Stomach (tissue), 19 donors: ENCODE data around the gene DCAF10. TPM values are rescaled to one million over a fixed set of nuclear protein-coding genes. Genes with fewer than 3 reads are reported as not detected.
"Not testable (repeated sequence)": the region's sequence is repeated elsewhere in the genome, so short reads cannot be mapped to it uniquely, and the experiment has no call there.

Experiments
- DNase-seq, 2 donors: peaks; one replicate each; pipeline versions ENCODE4 v3.0.0 to v3.0.0-alpha.2; 2013 to 2019
- H3K27ac ChIP-seq, 5 donors: fragments of 200-600 bp in 4 of 5; sonication (generic) in 4 of 5; one replicate each; pipeline ENCODE4 v1.5.1; 2013 to 2019; ENCODE audit warnings: mild to moderate bottlenecking in 1 of 5, moderate library complexity in 1 of 5
- H3K27me3 ChIP-seq, 3 donors: fragments of 200-600 bp; sonication (generic); one replicate each; pipeline ENCODE4 v1.5.1; 2017 to 2019; ENCODE audit warnings: mixed run types in 1 of 3
- H3K36me3 ChIP-seq, 4 donors: fragments of 200-600 bp; sonication (generic); 1 replicate in 3 of 4; 2 replicates in 1 of 4; pipeline ENCODE4 v1.5.1; 2016 to 2019
- H3K4me1 ChIP-seq, 4 donors: fragments of 200-600 bp; sonication (generic); one replicate each; pipeline ENCODE4 v1.5.1; 2016 to 2019
- H3K4me3 ChIP-seq, 4 donors: fragments of 200-600 bp; sonication (generic) in 3 of 4; one replicate each; pipeline ENCODE4 v1.5.1; 2016 to 2019; ENCODE audit warnings: mild to moderate bottlenecking in 1 of 4
- H3K9me3 ChIP-seq, 4 donors: fragments of 200-600 bp; sonication (generic); one replicate each; pipeline ENCODE4 v1.5.1; 2016 to 2019
- EP300 ChIP-seq: sonication (generic); formaldehyde crosslinking; IDR thresholded peaks from one replicate; pipeline ENCODE4 v1.6.1; 2017; ENCODE audit warnings: antibody characterized with exemption
- POLR2A ChIP-seq, 4 donors: fragments of 450-650 bp; IDR thresholded peaks; one replicate each; pipeline ENCODE4 v1.6.1; 2016; ENCODE audit warnings: antibody characterized with exemption in 4 of 4, control low read depth in 2 of 4, mild to moderate bottlenecking in 1 of 4, moderate library complexity in 1 of 4
- POLR2AphosphoS5 ChIP-seq, 3 donors: sonication (generic); formaldehyde crosslinking; IDR thresholded peaks; one replicate each; pipeline ENCODE4 v1.6.1; 2016; ENCODE audit warnings: antibody characterized with exemption in 3 of 3
- WGBS, 5 donors: extraction: QIAGEN DNeasy Blood & Tissue Kit in 3 of 5; methylation state at CpG; one replicate each; pipeline versions ENCODE4 v1.1.5 to v1.1.7; 2013 to 2018; 5-methylcytosine and 5-hydroxymethylcytosine counted together
- intact Hi-C: fragments of 100-400 bp; cut with DNase I; formaldehyde crosslinking; loops from one replicate; pipeline ENCODE4 v1.15.1; 2023; ENCODE audit warnings: low total_unique reads
- long read RNA-seq, 10 donors: transcript quantifications; one replicate each; lab custom pipeline, GENCODE V29; 2026
- polyA plus RNA-seq, 3 donors: library from polyadenylated mRNA; stranded (reverse); fragments of 200-250 nt; gene quantifications; one replicate each; pipeline ENCODE4 v1.2.3, GENCODE V29; 2013
- total RNA-seq, 5 donors: library from RNA; depleted of rRNA; stranded (reverse); fragments of >200 nt; gene quantifications; one replicate each; pipeline versions ENCODE4 v1.1.0 to v1.2.3, GENCODE V29; 2014 to 2016
- TF ChIP-seq, protein P1 (sequence below), 7 experiments: fragments of 450-650 bp in 4 of 7; fragments of 200-600 bp in 3 of 7; sonication (generic) in 3 of 7; IDR thresholded peaks; one replicate each; pipeline ENCODE4 v1.5.1; 2016 to 2019; ENCODE audit warnings: antibody characterized with exemption in 7 of 7, control low read depth in 2 of 7, mild to moderate bottlenecking in 1 of 7
- donor health status: healthy with polysubstance abuse.
- donor health status: Bipolar disorder and iron deficiency.
- donor health status: healthy.

Gene DCAF10, protein sequence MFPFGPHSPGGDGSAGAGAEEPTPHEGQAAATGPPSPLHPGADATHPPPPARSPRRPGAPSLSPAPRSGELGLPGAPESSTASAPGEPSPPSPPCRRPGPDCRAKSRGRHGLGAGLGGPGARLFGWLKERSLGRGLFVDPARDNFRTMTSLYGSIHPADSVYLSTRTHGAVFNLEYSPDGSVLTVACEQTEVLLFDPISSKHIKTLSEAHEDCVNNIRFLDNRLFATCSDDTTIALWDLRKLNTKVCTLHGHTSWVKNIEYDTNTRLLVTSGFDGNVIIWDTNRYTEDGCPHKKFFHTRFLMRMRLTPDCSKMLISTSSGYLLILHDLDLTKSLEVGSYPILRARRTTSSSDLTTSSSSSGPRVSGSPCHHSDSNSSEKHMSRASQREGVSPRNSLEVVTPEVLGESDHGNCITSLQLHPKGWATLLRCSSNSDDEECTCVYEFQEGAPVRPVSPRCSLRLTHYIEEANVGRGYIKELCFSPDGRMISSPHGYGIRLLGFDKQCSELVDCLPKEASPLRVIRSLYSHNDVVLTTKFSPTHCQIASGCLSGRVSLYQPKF
- 10 to 100 TPM; 17.4 to 39.7 (median 29.6) TPM for total RNA-seq
- 1 to 10 TPM; 5.9 to 9.9 (median 6.8) TPM for polyA plus RNA-seq
- long read RNA-seq, donor 1, result 0 reads
- long read RNA-seq, donor 2, partial matches to known transcripts, result 0 of 1 reads
- long read RNA-seq, donor 2, other reads (novel, unspliced or antisense), result 0 of 1 reads
- long read RNA-seq, donor 3, partial matches to known transcripts, result 10 of 10 reads
- long read RNA-seq, donor 3, other reads (novel, unspliced or antisense), result 0 of 10 reads
- long read RNA-seq, donor 4, result 0 reads
- long read RNA-seq, donor 5, partial matches to known transcripts, result 0 of 1 reads
- long read RNA-seq, donor 5, other reads (novel, unspliced or antisense), result 0 of 1 reads
- long read RNA-seq, donor 6, partial matches to known transcripts, result 0 of 3 reads
- long read RNA-seq, donor 6, other reads (novel, unspliced or antisense), result 0 of 3 reads
- long read RNA-seq, donor 7, partial matches to known transcripts, result 10 of 12 reads
- long read RNA-seq, donor 7, other reads (novel, unspliced or antisense), result 0 of 12 reads
- long read RNA-seq, donor 8, partial matches to known transcripts, result 0 of 2 reads
- long read RNA-seq, donor 8, other reads (novel, unspliced or antisense), result 0 of 2 reads
- long read RNA-seq, donor 9, partial matches to known transcripts, result 0 of 1 reads
- long read RNA-seq, donor 9, other reads (novel, unspliced or antisense), result 0 of 1 reads
- long read RNA-seq, donor 10, partial matches to known transcripts, result 0 of 1 reads
- long read RNA-seq, donor 10, other reads (novel, unspliced or antisense), result 0 of 1 reads

DNA sequence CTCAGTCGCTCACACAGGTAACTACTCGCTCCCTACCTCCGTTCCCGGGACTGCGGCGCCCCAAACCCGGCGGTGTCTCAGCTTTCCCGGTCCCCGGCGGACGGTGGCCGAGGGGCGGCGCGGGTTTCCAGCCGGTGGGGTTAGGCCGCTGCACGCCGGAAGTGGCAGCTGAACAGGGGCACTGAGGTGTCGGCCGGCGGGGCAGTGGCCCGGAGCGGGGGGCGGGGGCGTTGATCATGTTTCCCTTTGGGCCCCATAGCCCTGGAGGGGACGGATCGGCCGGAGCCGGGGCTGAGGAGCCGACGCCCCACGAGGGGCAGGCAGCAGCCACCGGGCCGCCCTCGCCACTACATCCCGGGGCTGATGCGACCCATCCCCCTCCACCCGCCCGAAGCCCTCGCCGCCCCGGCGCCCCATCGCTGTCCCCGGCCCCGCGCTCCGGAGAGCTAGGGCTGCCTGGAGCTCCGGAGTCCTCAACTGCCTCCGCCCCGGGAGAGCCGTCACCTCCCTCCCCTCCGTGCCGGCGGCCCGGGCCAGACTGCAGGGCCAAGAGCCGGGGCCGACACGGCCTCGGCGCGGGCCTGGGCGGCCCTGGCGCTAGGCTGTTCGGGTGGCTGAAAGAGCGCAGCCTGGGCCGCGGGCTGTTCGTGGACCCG lies at the start of gene DCAF10:
Gene DCAF10 (plus strand): TSS at position 167 of the 656 bp plus-strand sequence. CDS start 70 bp downstream, at position 237.
- TF ChIP-seq POLR2AphosphoS5 (IDR thresholded peaks at IDR 0.05) (peak; percentile 71 to 97 (median 82)), EP300 (no peak), POLR2A (IDR thresholded peaks at IDR 0.05) (peak in 1 of 4 donors; percentile 50)
- TF ChIP-seq, protein P1, sequence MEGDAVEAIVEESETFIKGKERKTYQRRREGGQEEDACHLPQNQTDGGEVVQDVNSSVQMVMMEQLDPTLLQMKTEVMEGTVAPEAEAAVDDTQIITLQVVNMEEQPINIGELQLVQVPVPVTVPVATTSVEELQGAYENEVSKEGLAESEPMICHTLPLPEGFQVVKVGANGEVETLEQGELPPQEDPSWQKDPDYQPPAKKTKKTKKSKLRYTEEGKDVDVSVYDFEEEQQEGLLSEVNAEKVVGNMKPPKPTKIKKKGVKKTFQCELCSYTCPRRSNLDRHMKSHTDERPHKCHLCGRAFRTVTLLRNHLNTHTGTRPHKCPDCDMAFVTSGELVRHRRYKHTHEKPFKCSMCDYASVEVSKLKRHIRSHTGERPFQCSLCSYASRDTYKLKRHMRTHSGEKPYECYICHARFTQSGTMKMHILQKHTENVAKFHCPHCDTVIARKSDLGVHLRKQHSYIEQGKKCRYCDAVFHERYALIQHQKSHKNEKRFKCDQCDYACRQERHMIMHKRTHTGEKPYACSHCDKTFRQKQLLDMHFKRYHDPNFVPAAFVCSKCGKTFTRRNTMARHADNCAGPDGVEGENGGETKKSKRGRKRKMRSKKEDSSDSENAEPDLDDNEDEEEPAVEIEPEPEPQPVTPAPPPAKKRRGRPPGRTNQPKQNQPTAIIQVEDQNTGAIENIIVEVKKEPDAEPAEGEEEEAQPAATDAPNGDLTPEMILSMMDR (IDR thresholded peaks at IDR 0.05), result peak in 1 of 7 experiments; percentile 20
- Histone ChIP-seq H3K4me3 (peak within 1 kb of the TSS; percentile 90 to 98 (median 96)), H3K36me3 (peaks cover 0 to 3% (median 0%) of the 10 kb centered on the region in 4 donors), H3K4me1 (peaks cover 14 to 50% (median 37%) of the 10 kb centered on the region in 4 donors), H3K9me3 (no peaks in the 10 kb centered on the region), H3K27ac (peak within 1 kb of the TSS; percentile 89 to 96 (median 91)), H3K27me3 (no peaks in the 10 kb centered on the region)
- peak; percentile 90 to 95 for DNase-seq
- intact Hi-C loops, result no loop called here
- WGBS, 5 donors, result 0 to 2% (median 0%) methylated on average over 1 to 71 of the region's 72 CpGs

DNA sequence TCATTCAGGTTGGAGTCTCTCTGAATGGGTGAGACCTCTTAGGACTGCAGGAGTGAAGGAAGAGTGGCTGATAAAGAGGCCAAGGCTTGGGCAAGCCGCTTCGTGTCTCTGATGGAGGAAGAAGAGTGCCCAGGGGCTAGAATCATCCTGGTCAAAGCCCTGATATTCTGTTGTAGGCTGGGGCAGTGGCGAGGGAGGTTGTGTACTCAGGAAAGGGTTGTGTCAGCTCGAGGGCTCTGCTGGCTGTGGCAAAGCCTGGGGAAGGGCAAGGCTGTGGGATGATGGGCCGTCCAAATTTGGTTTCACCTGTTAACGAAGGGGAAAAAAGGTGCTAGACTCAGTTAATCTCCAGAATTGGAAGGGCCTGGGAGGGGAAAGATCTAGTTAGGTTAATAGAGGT lies 49.4 kb upstream of the DCAF10 start:
- TF ChIP-seq POLR2A (IDR thresholded peaks at IDR 0.05) (no peak), EP300 (no peak), POLR2AphosphoS5 (IDR thresholded peaks at IDR 0.05) (no peak)
- TF ChIP-seq, protein P1 (IDR thresholded peaks at IDR 0.05), result no peak
- Histone ChIP-seq H3K27ac (no peak overlapping the region), H3K4me3 (no peak overlapping the region), H3K4me1 (peaks cover 14 to 28% (median 25%) of the 10 kb centered on the region in 4 donors), H3K36me3 (no peaks in the 10 kb centered on the region), H3K27me3 (no peaks in the 10 kb centered on the region), H3K9me3 (no peaks in the 10 kb centered on the region)
- intact Hi-C loops, result no loop called here
- no peak for DNase-seq
- 61 to 67% (median 66%) methylated on average over 6 of the region's 6 CpGs for WGBS, 5 donors

DNA sequence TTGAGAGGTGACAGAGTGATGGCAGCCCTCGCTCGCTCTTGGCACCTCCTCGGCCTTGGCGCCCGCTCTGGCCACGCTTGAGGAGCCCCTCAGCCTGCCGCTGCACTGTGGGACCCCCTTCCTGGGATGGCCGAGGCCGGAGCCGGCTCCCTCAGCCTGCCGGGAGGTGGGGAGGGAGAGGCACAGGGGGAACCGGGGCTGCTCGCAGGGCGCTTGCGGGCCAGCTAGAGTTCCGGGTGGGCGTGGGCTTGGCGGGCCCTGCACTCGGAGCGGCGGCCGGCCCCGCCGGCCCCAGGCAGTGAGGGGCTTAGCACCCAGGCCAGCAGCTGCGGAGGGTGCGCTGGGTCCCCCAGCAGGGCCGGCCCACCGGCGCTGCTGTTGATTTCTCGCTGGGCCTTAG lies 48.9 kb upstream of the DCAF10 start:
- H3K27ac ChIP-seq, DNase-seq, H3K27me3 ChIP-seq, H3K4me3 ChIP-seq, H3K9me3 ChIP-seq, intact Hi-C loops, H3K36me3 ChIP-seq: not testable (repeated sequence)
- H3K4me1 ChIP-seq, result peaks cover 14 to 32% (median 26%) of the 10 kb centered on the region in 4 donors
- WGBS, 5 donors, result 87 to 95% (median 91%) methylated on average over 18 to 28 of the region's 30 CpGs

DNA sequence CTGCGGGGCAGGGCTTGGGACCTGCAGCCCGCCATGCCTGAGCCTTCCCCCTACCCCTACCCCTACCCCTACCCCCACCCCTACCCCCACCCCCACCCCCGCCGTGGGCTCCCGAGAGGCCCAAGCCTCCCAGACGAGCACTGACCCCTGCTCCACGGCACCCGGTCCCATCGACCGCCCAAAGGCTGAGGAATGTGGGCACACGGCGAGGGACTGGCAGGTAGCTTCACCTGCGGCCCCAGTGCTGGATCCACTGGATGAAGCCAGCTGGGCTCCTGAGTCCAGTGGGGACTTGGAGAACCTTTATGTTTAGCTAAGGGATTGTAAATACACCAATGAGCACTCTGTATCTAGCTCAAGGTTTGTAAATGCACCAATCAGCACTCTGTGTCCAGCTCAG lies 48.5 kb upstream of the DCAF10 start:
- not testable (repeated sequence) for H3K4me3 ChIP-seq

More for the DNA sequence above, 48.5 kb upstream of the DCAF10 start:
- H3K9me3 ChIP-seq, H3K27me3 ChIP-seq, H3K27ac ChIP-seq, intact Hi-C loops, H3K36me3 ChIP-seq, DNase-seq: not testable (repeated sequence)
- H3K4me1 ChIP-seq, result peaks cover 14 to 32% (median 26%) of the 10 kb centered on the region in 4 donors
- WGBS, 5 donors, result 91 to 98% (median 97%) methylated on average over 9 to 13 of the region's 13 CpGs; no CpG with 5 or more reads in 1 of the 5 donors
